GM19372 (cell line): ENCODE data around the gene THTPA.
"Not testable (repeated sequence)": the region's sequence is repeated elsewhere in the genome, so short reads cannot be mapped to it uniquely, and the experiment has no call there.

Source experiments
- ATAC-seq: cut with Tn5 transposase; IDR thresholded peaks from one replicate; pipeline ENCODE4 v1.9.1; 2021; ENCODE audit warnings: mild to moderate bottlenecking, low read depth, moderate library complexity; ENCODE audit not compliant: unreplicated experiment

Gene THTPA

GRCh38 chr14:23609001-23609400 lies 52.9 kb downstream of the THTPA start:
- no peak for ATAC-seq

GRCh38 chr14:23609411-23610089 lies 53.5 kb downstream of the THTPA start:
- ATAC-seq: not testable (repeated sequence)
